Spleen (tissue), 7 donors: Measurements from ENCODE around the gene PPP1CC.

Experiments
- CTCF ChIP-seq, 11 experiments: fragments of 200-600 bp in 7 of 11; fragments of 450-650 bp in 4 of 11; sonication (generic) in 4 of 11; IDR thresholded peaks in 8 of 11; conservative IDR thresholded peaks in 3 of 11; 1 replicate in 7 of 11; 2 replicates in 4 of 11; pipeline versions ENCODE4 v1.4.0 to v1.8.0; 2016 to 2021; ENCODE audit warnings: antibody characterized with exemption in 11 of 11, inconsistent platforms in 4 of 11, mild to moderate bottlenecking in 1 of 11
- POLR2AphosphoS5 ChIP-seq, 3 donors: sonication (generic); formaldehyde crosslinking; IDR thresholded peaks; one replicate each; pipeline ENCODE4 v1.5.1; 2017; ENCODE audit warnings: antibody characterized with exemption in 3 of 3
- donor health status: DM: no; HTN: no; CAD: no; lungs with moderate emphysema.
- donor health status: DM: no; HTN: no; CAD: no.
- donor health status: DM: no; HTN: no; CAD: no.

GRCh38 chr12:110786012-110786411 is 43.3 kb upstream of the PPP1CC start:
- TF ChIP-seq CTCF (IDR thresholded peaks at IDR 0.05 in 8 of 11, conservative IDR thresholded peaks at IDR 0.05 in 3 of 11) (no peak), POLR2AphosphoS5 (IDR thresholded peaks at IDR 0.05) (no peak)
